Loucy (cell line): Measurements from ENCODE around the gene HIF1AN.

ENCODE experiments used
- H2AFZ ChIP-seq: fragments of 200-600 bp; sonication (generic); 2 replicates; pipeline ENCODE4 v1.6.0; 2016; ENCODE audit warnings: antibody characterized with exemption, mild to moderate bottlenecking, low read length, moderate library complexity
- H3F3A ChIP-seq: fragments of 200-600 bp; 2 replicates; pipeline ENCODE4 v1.6.0; 2016; ENCODE audit warnings: antibody characterized with exemption, low read depth, mild to moderate bottlenecking
- H3K27me3 ChIP-seq: fragments of 200-600 bp; sonication (generic); 2 replicates; pipeline ENCODE4 v1.6.1; 2014; ENCODE audit warnings: low read length, mild to moderate bottlenecking; ENCODE audit not compliant: insufficient read depth, poor library complexity, severe bottlenecking
- H3K36me3 ChIP-seq: fragments of 200-600 bp; sonication (generic); 2 replicates; pipeline ENCODE4 v1.6.1; 2016; ENCODE audit warnings: low read length; ENCODE audit not compliant: insufficient read depth
- H3K4me1 ChIP-seq: fragments of 200-600 bp; sonication (generic); 2 replicates; pipeline ENCODE4 v1.5.1; 2014; ENCODE audit warnings: low read length, mild to moderate bottlenecking; ENCODE audit not compliant: insufficient read depth, poor library complexity, severe bottlenecking
- H3K4me2 ChIP-seq: fragments of 200-600 bp; sonication (generic); 2 replicates; pipeline ENCODE4 v1.6.0; 2014; ENCODE audit warnings: antibody characterized with exemption, low read length, low read depth, mild to moderate bottlenecking; ENCODE audit not compliant: poor library complexity, severe bottlenecking
- H3K4me3 ChIP-seq: fragments of 200-600 bp; sonication (generic); 2 replicates; pipeline ENCODE4 v1.5.1; 2014; ENCODE audit warnings: low read length, mild to moderate bottlenecking, mixed read lengths; ENCODE audit not compliant: poor library complexity, severe bottlenecking
- H3K79me2 ChIP-seq: fragments of 200-600 bp; sonication (generic); 2 replicates; pipeline ENCODE4 v1.6.1; 2014; ENCODE audit warnings: low read length; ENCODE audit not compliant: insufficient read depth
- H3K9ac ChIP-seq: fragments of 200-600 bp; sonication (generic); 2 replicates; pipeline ENCODE4 v1.6.0; 2014; ENCODE audit warnings: mild to moderate bottlenecking, low read depth, low read length, moderate library complexity; ENCODE audit not compliant: poor library complexity, severe bottlenecking
- H3K9me2 ChIP-seq: fragments of 200-600 bp; sonication (generic); replicated peaks from 2 replicates; pipeline ENCODE4 v1.6.1; 2016; ENCODE audit warnings: low read depth, low read length, mixed read lengths
- H3K9me3 ChIP-seq: fragments of 200-600 bp; sonication (generic); 2 replicates; pipeline ENCODE4 v1.6.1; 2014; ENCODE audit warnings: mild to moderate bottlenecking, antibody characterized with exemption, low read length, low read depth; ENCODE audit not compliant: insufficient read depth
- H4K20me1 ChIP-seq: fragments of 200-600 bp; sonication (generic); 2 replicates; pipeline ENCODE4 v1.6.0; 2014; ENCODE audit warnings: antibody characterized with exemption, low read length, mild to moderate bottlenecking; ENCODE audit not compliant: insufficient read depth, poor library complexity, severe bottlenecking
- EZH2phosphoT487 ChIP-seq: fragments of 200-600 bp; IDR thresholded peaks from 2 replicates; pipeline ENCODE4 v1.6.1; 2018; ENCODE audit warnings: antibody characterized with exemption, mild to moderate bottlenecking, moderate library complexity, borderline replicate concordance
- TF ChIP-seq, protein P1 (sequence below): fragments of 200-600 bp; sonication (generic); conservative IDR thresholded peaks from 2 replicates; pipeline ENCODE4 v1.5.1; 2014; ENCODE audit warnings: mild to moderate bottlenecking, antibody characterized with exemption, low read length

The HIF1AN gene

DNA sequence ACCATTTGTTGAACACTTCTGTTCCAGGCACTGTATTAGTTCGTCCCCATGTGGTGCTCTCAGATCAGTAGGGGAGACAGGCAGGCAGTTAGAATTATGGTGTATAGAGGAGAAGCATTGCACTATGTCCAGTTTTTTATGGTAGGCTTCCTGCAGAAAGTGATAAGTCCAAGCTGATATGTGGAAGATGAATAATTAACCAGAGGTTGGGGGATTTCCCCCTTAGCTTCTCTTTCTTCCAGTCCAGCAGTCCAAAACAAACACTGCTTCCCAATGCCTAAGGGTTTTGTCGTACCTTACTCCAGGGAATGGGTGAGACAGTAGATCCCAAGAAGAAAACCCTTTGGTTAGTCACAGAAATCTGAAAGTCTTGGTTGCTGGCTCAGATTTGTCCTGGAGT lies 19.2 kb downstream of the HIF1AN start:
- no peak overlapping the region for H3K9ac ChIP-seq
- H3K4me3 ChIP-seq, result no peak overlapping the region
- no peaks in the 10 kb centered on the region for H3K9me2 ChIP-seq
- H4K20me1 ChIP-seq, result no peaks in the 10 kb centered on the region
- no peaks in the 10 kb centered on the region for H3K79me2 ChIP-seq
- no peaks in the 10 kb centered on the region for H3K9me3 ChIP-seq
- H3K4me1 ChIP-seq, result peaks cover 7% of the 10 kb centered on the region
- H3F3A ChIP-seq, result no peaks in the 10 kb centered on the region
- H3K4me2 ChIP-seq, result no peak overlapping the region
- H2AFZ ChIP-seq, result no peak overlapping the region
- peaks cover 11% of the 10 kb centered on the region; the same call in 1 of the 2 replicates for H3K36me3 ChIP-seq
- no peaks in the 10 kb centered on the region for H3K27me3 ChIP-seq
- TF ChIP-seq EZH2phosphoT487, result no peak
- TF ChIP-seq, protein P1, sequence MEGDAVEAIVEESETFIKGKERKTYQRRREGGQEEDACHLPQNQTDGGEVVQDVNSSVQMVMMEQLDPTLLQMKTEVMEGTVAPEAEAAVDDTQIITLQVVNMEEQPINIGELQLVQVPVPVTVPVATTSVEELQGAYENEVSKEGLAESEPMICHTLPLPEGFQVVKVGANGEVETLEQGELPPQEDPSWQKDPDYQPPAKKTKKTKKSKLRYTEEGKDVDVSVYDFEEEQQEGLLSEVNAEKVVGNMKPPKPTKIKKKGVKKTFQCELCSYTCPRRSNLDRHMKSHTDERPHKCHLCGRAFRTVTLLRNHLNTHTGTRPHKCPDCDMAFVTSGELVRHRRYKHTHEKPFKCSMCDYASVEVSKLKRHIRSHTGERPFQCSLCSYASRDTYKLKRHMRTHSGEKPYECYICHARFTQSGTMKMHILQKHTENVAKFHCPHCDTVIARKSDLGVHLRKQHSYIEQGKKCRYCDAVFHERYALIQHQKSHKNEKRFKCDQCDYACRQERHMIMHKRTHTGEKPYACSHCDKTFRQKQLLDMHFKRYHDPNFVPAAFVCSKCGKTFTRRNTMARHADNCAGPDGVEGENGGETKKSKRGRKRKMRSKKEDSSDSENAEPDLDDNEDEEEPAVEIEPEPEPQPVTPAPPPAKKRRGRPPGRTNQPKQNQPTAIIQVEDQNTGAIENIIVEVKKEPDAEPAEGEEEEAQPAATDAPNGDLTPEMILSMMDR, result no peak

DNA sequence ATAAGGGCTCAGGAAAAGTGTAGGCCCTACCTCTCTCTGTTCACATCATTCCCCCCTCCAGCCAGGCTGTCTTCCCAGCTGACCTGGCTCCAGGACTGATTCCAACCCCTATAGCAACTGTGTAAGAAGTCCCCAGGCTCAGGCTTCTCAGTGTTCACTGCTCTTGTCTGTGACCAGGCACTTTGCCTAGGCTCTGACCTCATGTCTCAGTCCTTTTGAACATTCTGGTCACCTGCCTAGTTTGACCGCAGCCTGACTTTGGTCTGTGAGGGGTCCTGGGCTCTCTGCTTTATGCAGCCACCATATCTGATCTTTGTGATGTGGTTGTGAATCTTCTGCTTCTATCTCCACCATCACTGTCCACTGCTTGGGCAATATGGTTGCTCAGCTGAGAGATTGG lies 24.5 kb downstream of the HIF1AN start:
- TF ChIP-seq, protein P1, result no peak
- TF ChIP-seq EZH2phosphoT487, result no peak
- no peaks in the 10 kb centered on the region for H3K27me3 ChIP-seq
- no peaks in the 10 kb centered on the region for H3K9me2 ChIP-seq
- no peak overlapping the region for H3K9ac ChIP-seq
- no peak overlapping the region for H2AFZ ChIP-seq
- no peaks in the 10 kb centered on the region for H4K20me1 ChIP-seq
- H3K4me3 ChIP-seq, result no peak overlapping the region
- no peaks in the 10 kb centered on the region for H3K36me3 ChIP-seq
- no peaks in the 10 kb centered on the region for H3K9me3 ChIP-seq
- H3K4me1 ChIP-seq, result peaks cover 9% of the 10 kb centered on the region
- no peaks in the 10 kb centered on the region for H3F3A ChIP-seq
- H3K4me2 ChIP-seq, result no peak overlapping the region
- H3K79me2 ChIP-seq, result no peaks in the 10 kb centered on the region

DNA sequence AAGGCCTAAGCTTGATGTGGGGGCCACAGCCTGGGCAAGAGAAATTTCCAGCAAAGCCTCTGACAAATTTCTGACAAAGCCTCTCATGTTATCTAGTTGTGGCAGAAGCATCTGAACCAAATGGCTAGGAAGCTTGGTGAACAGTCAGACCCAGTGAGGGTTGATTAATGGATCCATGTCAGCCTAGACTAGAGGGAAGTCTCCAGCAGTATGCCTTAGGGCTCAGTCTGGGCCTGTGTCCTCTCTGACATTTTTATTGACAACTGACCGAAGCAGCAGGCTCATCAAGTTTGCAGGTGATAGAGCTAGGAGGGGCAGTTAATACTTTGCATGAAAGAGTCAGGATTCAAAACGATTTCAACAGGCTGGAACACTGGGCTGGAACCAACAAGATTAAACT lies 25.3 kb downstream of the HIF1AN start:
- no peaks in the 10 kb centered on the region for H3K36me3 ChIP-seq
- H3K27me3 ChIP-seq, result no peaks in the 10 kb centered on the region
- H3K9me2 ChIP-seq, result no peaks in the 10 kb centered on the region

More for the DNA sequence above, 25.3 kb downstream of the HIF1AN start:
- TF ChIP-seq EZH2phosphoT487, result no peak
- TF ChIP-seq, protein P1, result no peak
- no peaks in the 10 kb centered on the region for H4K20me1 ChIP-seq
- H3K4me1 ChIP-seq, result peaks cover 9% of the 10 kb centered on the region
- H3K79me2 ChIP-seq, result no peaks in the 10 kb centered on the region
- H2AFZ ChIP-seq, result no peak overlapping the region
- no peaks in the 10 kb centered on the region for H3F3A ChIP-seq
- no peak overlapping the region for H3K4me3 ChIP-seq
- H3K9me3 ChIP-seq, result no peaks in the 10 kb centered on the region
- no peak overlapping the region for H3K4me2 ChIP-seq
- H3K9ac ChIP-seq, result no peak overlapping the region
